GM04503 (cell line): Measurements from ENCODE around the gene NFATC2IP.
"Not testable (repeated sequence)": the region's sequence is repeated elsewhere in the genome, so short reads cannot be mapped to it uniquely, and the experiment has no call there.

Source experiments
- DNase-seq: peaks from one replicate; pipeline ENCODE4 v3.0.0-alpha.2; 2012; ENCODE audit warnings: low read depth

Gene NFATC2IP

DNA sequence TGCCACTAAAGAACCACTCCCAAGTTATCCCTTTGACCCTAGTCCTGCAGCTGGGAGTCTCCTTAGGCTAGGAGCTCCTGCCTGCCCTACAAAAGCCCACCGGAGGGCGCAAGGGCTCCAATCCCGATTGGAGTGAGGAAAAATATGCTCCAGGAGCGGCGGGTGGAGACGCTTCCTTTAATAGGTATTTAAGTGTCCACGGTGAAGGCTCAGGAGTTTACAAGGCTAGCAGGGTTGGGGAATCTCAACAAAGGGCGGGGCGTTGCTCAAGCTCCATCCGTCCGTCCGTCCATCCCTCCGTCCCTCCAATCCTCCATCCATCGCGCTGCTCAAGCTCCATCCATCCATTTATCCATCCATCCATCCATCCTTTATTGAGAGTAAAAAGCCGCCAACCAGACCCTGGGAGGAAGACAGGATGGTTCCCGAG is 23.3 kb downstream of the NFATC2IP start:
- DNase-seq, result peak; percentile 25

DNA sequence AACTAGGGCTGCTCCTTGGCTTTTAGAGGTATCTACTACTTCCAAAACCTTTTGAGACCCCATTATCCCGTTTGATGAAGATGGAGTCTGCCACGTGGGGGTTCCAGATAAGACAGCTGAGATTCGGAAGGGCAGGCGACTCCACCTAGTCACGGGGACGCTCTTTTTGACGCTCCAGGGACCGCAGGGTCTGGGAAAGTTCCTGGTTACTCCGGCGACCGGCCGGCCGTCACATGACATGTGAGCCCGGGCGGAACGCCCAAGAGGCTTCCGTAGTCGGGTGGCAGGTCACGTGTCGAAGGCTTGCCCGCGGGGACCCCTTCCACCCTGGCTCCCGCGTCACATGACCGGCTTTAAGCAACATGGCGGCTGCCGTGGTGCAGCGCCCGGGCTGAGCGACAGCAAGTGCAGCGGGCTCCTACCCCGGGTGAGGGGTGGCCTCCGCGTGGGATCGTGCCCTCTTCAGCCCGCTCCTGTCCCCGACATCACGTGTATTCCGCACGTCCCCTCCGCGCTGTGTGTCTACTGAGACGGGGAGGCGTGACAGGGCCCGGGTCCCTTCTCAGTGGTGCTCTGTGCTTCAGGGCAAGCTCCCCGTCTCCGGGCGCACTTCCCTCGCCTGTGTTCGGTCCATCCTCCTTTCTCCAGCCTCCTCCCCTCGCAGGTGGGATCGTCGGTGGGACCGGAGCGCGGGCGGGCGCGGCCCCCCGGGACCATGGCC is 23.9 kb downstream of the NFATC2IP start, which contains the start of gene SPNS1:
Gene SPNS1 (plus strand): TSS at position 342 of the 721 bp plus-strand sequence. CDS start 374 bp downstream, at position 716.
- peak; percentile 76 for DNase-seq

DNA sequence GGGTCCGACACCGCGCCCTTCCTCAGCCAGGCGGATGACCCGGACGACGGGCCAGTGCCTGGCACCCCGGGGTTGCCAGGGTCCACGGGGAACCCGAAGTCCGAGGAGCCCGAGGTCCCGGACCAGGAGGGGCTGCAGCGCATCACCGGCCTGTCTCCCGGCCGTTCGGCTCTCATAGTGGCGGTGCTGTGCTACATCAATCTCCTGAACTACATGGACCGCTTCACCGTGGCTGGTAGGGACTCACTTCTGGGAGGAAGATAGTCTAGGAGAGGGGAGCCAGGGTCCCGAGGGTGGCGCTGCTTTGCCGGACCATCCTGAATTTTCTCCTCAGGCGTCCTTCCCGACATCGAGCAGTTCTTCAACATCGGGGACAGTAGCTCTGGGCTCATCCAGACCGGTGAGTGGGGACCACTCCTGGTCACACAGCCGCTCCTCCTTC is 24.4 kb downstream of the NFATC2IP start:
- no peak for DNase-seq

DNA sequence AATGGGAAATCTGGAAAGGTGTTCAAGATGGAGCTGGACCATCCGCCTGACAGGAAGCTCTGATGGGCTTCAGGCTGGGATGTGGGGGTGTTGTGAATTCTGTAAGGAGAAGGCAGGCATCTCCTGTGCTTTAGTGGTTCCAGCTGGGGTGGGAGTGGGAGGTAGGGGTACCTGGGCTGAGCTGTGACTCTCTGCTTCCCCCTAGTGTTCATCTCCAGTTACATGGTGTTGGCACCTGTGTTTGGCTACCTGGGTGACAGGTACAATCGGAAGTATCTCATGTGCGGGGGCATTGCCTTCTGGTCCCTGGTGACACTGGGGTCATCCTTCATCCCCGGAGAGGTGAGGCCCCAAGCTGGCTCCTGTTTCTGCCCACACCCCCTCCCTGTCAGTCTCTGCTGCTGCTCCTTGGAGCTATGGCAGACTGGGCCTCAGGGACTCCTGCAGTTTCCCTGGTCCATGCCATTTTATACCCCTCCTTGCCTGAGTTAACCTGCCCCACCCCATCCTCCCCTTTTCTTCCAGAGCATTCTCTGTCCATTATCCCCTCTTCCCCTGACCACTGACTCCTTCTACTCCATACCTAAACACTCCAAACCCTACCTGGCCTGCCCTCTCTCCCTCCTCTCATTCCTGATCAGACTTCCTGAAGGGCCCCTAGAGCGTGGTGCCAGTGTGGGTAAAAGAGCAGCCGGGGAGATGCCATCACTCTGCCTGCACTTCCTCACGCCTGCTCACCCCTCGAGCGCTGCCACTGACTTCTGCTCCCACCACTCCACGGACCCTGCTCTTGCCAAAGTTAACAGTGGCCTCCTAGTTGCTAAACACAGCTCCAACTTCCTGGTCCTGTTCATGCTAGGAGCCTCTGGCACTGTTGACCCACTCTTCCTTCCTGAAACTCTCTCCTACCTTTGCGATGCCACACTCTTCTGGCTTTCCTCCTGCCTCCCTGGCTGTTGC is 27.2 kb downstream of the NFATC2IP start:
- DNase-seq, result no peak

DNA sequence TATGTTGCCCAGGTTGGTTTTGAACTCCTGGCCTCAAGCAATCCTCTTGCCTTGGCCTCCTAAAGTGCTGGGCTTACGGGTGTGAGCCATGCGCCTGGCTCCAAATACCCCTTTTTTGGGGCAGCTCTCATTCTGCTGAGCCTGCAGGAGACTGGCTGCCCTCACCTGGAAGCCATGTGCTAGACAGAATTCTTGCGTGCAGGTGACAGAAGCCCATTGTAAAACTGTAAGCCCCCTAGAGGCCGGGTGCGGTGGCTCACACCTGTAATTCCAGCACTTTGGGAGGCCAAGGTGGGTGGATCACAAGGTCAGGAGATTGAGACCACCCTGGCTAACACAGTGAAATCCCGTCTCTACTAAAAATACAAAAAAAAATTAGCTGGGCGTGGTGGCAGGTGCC is 29.6 kb downstream of the NFATC2IP start:
- not testable (repeated sequence) for DNase-seq

DNA sequence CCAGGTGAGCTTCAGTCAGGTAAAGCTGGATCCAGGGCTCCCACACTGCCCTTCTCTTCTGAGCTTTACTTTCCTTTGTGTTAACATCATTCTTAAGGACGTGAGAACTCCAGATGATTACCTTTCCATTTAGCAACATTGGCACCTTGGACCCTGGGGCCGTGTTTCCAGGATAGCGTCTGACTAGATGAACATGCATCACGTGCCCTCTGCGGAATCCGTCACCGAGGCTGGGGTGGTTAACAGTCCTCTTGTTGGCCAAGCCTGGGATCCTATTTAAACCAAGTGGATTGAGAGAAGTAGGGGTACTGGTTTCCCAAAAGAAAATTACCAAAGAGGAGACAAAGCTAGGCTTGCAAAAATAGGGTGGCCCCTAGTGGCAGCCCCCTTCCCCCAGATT is 30.2 kb downstream of the NFATC2IP start:
- no peak for DNase-seq

DNA sequence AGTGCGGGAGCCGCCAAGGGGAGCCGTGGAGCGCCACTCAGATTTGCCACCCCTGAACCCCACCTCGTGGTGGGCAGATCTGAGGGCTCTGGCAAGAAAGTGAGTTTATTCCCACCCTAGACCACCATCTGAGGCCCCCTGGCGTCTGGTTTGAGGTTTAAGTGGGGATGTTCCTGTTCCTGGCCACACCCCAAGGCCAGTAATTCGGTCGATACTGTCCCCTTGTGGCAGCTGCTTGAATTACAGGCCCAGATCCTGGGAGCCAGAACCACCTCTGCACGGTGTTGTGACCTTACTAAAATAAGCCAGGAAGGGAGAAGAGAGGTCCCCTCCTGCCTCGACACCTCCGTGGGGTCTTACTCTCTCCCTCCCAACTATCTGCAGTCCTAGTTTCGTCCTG is 30.8 kb downstream of the NFATC2IP start:
- no peak for DNase-seq

DNA sequence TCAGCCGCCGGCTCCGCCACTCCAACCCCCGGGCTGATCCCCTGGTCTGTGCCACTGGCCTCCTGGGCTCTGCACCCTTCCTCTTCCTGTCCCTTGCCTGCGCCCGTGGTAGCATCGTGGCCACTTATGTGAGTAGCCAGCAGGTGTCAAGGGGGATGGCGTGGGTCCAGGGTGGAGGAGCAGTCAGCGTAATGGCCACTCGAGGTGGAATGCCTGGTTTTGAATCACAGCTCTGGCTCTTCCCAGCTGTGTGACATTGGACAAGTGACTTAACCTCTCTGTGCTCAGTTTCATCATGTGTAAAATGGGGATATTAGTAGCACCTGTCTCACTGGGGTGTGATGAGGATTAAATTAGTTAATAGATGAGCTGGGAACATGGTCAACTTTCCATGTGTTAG is 31.7 kb downstream of the NFATC2IP start:
- no peak for DNase-seq

DNA sequence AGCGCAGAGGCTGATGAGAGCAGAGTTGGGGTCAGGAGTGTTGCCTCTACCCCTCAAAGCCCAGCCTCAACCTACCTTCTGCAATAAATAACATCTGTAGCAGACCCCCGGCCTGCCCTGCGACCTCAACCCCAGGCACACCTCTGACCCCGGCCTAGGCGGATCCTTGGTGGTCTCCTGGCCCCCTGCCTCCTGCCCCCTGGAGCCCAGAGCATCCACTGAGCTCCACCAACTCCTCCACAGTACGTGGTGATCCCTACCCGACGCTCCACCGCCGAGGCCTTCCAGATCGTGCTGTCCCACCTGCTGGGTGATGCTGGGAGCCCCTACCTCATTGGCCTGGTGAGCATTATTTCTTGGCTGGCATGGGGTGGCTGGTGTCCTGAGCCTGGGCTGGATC is 32.2 kb downstream of the NFATC2IP start:
- DNase-seq, result no peak

DNA sequence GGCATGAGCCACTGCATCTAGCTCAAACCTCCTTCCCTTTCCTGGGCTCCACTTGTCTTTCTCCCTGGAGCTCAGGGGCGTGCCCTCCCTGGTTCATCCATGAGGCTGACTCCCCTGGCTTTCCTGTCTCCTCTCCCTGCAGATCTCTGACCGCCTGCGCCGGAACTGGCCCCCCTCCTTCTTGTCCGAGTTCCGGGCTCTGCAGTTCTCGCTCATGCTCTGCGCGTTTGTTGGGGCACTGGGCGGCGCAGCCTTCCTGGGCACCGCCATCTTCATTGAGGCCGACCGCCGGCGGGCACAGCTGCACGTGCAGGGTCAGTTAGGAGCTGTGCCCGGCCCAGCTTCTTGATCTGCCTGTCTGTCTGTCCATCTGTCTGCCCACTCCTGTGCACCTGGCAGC is 32.9 kb downstream of the NFATC2IP start:
- DNase-seq, result no peak

DNA sequence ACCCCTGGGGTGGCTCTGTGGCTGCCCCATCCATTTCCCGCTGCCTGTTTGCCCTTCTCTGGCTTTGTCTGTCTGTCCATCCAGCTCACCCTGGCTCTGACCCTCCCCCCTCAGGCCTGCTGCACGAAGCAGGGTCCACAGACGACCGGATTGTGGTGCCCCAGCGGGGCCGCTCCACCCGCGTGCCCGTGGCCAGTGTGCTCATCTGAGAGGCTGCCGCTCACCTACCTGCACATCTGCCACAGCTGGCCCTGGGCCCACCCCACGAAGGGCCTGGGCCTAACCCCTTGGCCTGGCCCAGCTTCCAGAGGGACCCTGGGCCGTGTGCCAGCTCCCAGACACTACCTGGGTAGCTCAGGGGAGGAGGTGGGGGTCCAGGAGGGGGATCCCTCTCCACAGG is 33.4 kb downstream of the NFATC2IP start:
- DNase-seq, result no peak

DNA sequence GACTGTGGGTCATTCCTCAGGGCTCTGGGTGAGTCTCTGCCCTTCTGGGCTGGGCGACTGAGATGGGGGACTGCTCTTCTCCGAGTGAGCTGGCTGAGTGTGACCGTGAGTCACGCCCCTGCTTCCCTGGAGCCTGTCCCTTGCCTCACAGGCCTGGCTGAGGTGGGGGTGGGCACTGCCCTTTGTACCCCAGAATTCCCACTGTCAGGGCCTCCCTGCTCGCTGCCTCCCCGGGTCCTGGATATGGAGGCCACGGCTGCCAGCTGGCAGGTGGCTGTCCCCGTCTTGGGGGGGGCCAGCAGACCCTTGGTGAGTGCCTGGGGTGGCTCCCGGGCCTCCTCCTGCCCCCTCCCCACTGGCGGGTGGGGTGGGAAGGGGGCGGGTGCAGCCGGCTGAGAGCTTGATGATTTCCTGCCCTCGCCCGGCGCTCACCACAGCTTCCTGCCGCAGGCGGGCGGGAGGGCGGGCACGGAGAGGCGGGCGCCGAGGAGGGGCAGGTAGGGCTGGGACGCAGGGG is 33.9 kb downstream of the NFATC2IP start, which contains the start of gene LAT:
Gene LAT (plus strand): TSS at position 434 of the 517 bp plus-strand sequence. CDS start 366 bp downstream, outside the sequence.
- DNase-seq, result no peak

DNA sequence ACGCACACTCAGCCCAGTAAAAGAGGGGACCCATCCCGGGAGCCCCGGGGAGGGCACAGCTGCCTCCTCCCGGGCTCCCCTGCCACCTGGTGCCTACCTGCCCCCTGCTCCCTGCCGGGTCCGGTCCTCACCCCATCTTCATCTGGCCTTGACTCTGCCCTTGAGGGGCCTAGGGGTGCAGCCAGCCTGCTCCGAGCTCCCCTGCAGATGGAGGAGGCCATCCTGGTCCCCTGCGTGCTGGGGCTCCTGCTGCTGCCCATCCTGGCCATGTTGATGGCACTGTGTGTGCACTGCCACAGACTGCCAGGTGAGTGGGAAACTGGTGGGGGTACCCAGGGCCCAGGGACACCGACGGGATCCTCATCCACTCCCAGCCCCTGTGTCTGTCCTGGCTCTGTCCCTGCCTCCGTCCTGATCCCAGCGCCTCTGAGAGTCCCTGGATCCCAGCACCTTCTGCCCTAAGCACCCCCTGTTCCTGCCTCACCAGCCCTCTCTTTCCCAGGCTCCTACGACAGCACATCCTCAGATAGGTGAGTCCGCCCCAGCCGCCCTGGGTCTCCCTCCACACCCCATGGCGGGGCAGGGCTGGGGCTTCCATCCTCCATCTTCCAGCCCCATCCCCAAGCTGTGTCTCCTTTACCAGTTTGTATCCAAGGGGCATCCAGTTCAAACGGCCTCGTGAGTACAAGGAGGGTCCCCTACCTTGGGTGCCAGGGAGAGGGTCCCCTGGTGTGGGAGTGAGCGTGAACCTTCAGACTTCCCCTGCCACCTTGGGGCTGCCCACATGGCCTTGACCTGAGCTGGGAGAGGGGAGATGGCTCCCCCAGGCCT is 34.7 kb downstream of the NFATC2IP start:
- no peak for DNase-seq

DNA sequence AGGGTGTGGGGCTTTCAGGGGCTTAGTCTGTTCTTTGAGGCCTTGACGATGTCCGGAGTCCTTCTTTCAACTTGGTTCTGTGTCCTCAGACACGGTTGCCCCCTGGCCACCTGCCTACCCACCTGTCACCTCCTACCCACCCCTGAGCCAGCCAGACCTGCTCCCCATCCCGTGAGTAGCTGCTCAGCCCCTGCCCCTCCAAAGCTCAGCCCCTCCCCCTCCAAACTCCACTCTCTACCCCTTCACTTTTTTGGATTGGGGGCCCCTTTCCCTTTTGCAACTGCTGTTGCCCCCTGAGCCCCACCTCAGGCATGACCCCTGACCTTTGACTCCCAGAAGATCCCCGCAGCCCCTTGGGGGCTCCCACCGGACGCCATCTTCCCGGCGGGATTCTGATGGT is 35.3 kb downstream of the NFATC2IP start:
- no peak for DNase-seq

DNA sequence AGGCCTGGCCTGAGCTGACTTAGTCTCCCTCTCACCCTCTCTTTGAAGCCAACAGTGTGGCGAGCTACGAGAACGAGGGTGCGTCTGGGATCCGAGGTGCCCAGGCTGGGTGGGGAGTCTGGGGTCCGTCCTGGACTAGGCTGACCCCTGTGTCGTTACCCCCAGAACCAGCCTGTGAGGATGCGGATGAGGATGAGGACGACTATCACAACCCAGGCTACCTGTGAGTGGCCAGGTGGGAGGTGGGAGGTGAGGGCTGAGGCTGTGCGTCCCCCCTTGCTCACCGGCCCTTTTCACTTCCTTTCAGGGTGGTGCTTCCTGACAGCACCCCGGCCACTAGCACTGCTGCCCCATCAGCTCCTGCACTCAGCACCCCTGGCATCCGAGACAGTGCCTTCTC is 35.8 kb downstream of the NFATC2IP start:
- no peak for DNase-seq

DNA sequence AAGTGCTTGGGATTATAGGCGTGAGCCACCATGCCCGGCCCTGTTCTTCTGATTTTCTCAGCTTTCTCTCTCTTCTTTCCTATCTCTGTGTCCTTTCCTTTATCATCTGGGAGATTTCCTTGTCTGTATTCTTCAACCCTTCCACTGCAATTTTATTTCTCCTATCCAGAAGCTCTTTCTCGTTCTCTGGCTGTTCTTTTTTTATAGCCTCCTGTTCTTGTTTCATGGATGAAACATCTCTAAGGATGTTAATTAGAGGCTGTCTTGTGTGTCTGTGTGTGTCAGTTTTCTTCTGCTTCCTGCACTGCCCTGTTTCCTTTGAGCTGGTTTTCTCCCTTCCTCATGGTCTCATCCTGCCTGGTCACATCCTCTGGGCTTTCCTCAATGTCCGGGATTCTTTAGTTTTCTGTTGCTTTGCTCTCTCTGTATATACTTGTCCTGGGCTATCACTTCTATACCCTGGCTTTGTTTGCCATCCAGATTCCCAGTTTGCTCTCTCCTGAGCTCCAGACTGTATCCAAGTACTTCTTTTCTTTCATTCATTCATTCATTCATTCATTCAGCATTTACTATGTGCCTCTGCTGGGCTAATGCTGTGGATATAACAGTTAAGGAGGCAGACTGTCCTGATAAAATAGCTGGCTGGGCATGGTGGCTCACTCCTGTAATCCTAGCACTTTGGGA is 36.6 kb downstream of the NFATC2IP start:
- no peak for DNase-seq

DNA sequence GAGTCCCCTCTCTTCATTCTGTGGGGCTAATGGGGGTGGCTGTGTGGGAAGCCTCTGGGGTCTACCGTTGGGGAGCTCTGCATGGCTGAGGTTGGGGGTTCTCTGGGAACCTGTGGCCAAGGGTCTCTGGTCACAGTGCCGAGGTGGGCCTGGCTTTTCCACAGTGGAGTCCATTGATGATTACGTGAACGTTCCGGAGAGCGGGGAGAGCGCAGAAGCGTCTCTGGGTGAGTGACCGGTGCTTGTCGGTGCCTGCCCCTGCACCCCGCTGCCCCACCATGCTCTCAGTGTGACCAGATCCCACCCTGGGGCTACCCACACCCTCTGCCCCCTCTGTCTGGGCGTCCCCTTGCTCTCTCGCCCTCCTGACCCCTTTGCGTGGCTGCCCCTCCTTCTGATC is 38.6 kb downstream of the NFATC2IP start:
- no peak for DNase-seq

DNA sequence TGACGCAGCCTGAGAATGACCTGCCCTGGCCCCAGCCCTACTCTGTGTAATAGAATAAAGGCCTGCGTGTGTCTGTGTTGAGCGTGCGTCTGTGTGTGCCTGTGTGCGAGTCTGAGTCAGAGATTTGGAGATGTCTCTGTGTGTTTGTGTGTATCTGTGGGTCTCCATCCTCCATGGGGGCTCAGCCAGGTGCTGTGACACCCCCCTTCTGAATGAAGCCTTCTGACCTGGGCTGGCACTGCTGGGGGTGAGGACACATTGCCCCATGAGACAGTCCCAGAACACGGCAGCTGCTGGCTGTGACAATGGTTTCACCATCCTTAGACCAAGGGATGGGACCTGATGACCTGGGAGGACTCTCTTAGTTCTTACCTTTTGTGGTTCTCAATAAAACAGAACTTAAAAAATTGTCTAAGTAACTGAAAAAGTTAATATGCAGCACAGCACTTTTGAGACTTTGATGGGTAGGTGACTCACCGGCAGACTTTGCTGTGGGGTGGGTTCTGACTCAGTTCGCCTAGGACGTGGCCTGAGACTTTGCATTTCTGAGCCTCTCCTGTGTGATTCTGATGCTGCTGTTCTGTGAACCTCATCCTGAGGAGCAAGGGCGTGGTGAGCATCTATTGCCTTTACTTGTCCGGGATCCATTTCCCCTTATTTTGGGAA is 39.8 kb downstream of the NFATC2IP start:
- no peak for DNase-seq

DNA sequence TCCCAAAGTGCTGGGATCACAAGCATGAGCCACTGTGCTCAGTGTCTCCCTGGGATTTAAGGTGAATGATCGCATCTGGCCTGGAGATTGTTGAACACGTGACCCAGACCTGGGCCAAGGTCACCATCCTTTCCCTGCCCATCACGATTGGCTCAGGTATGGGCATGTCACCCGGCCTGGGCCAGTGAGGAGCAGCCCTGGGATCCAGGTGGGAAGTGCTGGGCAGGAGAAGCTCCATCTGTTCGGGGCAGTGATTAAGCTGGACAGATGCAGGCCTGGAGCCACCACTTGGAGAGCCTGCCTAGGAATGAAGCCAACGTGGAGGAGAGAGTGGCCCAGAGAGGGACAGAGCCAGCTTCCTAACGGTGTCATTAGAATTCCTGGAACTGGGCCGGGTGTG is 41.0 kb downstream of the NFATC2IP start:
- no peak for DNase-seq

DNA sequence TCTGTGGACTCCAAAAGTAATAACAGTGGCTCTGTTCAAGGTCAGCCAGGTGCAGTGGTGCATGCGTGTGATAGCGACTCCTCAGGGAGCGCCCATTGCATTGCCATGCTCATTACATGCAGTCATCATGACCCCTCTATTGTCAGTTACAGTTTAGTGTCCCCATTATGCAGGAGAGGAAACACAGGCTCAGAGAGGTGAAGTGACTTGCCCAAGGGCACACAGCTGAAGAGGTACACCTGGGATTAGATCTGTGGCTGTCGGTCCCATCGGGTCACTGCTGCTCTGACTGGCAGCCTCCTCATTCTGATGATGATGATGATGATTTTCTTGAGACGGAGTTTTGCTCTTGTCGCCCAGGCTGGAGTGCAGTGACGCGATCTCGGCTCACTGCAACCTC is 41.8 kb downstream of the NFATC2IP start:
- DNase-seq, result no peak

DNA sequence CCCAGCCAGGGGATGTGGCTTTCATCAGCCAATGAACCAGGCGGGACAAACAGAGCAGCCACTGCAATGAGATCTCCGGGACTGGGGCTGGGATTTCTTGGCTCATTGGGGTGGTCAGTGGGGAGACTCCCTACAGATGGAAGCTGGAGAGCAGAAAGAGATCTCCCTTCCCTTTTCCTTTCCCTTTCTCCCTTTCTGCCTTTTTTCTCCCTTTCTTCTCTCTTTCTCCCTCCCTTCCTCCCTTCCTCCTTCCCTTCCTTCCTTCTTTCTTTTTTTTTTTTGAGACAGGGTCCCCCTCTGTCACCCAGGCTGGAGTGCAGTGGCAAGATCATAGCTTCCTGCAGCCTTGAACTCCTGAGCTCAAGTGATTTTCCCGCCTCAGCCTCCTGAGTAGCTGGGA is 48.1 kb downstream of the NFATC2IP start:
- no peak for DNase-seq
